DOHH2 (cell line): ENCODE results near the gene HBZ.

Experiments used
- CTCF ChIP-seq: fragments of 200-600 bp; sonication (generic); IDR thresholded peaks from one replicate; pipeline ENCODE4 v1.5.1; 2014; ENCODE audit warnings: antibody characterized with exemption, mild to moderate bottlenecking, low read depth, low read length; ENCODE audit not compliant: poor library complexity, severe bottlenecking
- EZH2phosphoT487 ChIP-seq: fragments of 200-600 bp; sonication (generic); IDR thresholded peaks from 2 replicates; pipeline ENCODE4 v1.6.1; 2017; ENCODE audit warnings: borderline replicate concordance, mild to moderate bottlenecking, antibody characterized with exemption, low read length, moderate library complexity, mixed read lengths

- TF ChIP-seq CTCF, result no peak
- no peak for TF ChIP-seq EZH2phosphoT487
Observed at GRCh38 chr16:177981-178667, 25.7 kb downstream of the HBZ start.
